GM18499 (cell line): ENCODE results near the gene CES2.
"Not testable (repeated sequence)": the region's sequence is repeated elsewhere in the genome, so short reads cannot be mapped to it uniquely, and the experiment has no call there.

Experiments used
- ATAC-seq: cut with Tn5 transposase; IDR thresholded peaks from one replicate; pipeline ENCODE4 v1.9.1; 2021; ENCODE audit warnings: moderate number of reproducible peaks; ENCODE audit not compliant: insufficient read depth, unreplicated experiment

Gene CES2

DNA sequence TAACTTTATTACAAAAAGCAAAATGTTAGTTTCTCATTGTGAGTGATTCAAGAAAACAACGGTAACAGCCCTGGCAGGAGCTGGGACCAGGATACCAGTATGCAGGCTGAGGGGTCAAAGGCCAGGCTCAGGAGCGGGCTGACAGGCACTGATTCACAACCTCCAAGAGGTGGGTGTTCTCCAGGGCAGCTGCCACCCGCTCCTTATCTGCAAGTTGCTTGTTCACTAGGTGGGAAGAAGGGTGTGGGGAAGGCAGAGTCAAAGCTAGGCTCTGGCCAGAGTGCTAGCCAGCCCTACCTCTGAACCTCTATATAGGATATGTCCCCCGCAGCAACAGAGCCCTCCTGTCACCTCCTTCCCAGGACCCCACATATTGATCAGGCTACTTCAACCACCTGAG, 3.2 kb upstream of the CES2 start:
- no peak for ATAC-seq

DNA sequence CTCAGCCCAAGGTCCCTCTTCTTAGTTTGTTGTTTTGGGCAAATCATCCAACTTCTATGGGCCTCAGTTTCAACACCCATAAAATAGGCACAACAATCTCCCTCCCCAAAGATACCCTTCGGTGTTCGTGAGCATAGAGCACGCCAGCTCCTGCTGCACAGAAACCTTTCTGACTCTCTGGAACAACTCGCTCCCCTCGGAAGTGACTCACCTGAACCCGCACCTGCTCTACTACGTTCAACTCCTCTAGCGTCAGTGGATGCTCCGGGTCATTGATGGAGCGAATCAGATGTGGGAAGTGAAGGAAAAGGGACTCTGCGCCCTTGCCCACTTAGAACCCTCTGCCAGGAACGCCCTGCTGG, 1.6 kb upstream of the CES2 start:
- no peak for ATAC-seq

DNA sequence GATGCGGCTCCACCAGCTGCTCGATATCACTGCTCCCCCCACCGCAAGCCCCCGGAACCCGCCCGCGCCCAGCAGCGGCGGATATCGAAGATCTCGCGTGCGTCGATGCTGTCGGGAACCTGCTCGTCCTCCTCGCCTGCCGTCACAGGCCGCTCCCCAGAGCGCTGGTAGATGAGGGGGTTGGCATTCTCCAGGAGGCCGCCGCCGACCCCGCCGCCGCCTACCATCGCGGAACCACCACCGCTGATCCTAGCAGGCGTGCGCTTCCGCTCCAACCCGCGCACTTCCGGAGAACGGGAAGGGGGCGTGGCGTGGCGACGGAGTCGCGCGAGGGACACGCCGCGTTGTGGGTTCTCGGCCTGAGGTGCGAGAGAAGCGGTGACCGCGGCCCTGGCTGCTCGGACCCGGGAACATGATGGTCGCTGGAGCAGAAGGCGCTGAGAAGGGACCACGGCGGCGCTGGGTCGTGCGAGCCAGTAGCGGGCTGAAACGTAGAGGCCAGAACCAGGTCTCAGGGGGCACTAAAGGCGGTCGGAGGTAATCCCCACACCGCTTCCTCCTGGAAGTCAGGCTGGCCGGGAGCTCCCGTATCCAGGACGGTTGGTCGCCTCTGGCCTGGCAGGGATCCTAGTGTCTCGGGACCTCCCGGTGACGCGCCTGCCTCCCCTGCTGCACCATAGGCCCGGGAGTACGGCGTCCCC, 1.0 kb upstream of the CES2 start, which contains the start of gene CIAO2B:
Gene CIAO2B (minus strand): TSS at position 265 of the 701 bp plus-strand sequence. CDS start 38 bp downstream, at position 227.
- ATAC-seq = no peak

DNA sequence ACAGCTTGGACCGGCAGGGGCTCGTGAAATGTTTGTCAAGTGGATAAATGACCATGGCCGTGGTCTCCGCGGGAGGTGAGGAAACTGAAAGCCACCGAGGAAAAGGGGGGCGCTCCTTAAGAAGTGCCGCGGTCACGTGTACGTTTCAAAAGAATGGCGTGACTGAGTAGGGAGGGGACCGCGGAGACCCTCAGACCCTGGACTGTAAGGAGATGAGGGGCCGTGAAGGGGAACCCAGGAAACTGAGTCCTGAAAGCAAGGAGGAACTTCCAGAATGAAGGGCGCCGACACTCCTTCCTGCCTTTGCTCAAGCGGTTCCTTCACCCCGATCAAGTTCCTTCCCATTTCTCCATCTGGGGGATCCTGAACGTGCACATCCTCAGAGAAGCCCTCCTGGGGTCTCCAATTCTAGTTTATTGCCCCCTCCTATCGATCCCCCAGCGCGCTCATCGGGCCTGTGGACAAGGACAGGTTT, 440 bp upstream of the CES2 start:
- ATAC-seq = not testable (repeated sequence)

DNA sequence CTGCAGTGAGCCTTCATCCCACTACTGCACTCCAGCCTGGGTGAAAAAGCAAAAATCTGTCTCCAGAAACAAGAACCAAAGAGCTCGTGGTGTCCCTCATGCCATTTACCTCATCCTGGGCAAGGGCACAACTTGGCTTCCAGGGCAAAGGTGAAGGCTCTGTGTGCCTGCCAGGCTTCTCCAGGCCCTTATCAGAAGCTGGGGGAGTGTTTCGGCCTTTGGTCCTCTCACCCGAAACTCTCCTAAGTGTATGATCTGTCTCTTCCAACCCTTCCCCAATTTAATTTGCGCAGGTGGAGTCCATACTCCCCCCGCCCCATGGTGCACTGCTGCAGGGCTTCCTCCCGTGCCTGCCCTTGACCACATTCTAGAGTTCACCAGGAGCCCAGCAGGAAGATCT, 1.1 kb downstream of the CES2 start:
- no peak for ATAC-seq

DNA sequence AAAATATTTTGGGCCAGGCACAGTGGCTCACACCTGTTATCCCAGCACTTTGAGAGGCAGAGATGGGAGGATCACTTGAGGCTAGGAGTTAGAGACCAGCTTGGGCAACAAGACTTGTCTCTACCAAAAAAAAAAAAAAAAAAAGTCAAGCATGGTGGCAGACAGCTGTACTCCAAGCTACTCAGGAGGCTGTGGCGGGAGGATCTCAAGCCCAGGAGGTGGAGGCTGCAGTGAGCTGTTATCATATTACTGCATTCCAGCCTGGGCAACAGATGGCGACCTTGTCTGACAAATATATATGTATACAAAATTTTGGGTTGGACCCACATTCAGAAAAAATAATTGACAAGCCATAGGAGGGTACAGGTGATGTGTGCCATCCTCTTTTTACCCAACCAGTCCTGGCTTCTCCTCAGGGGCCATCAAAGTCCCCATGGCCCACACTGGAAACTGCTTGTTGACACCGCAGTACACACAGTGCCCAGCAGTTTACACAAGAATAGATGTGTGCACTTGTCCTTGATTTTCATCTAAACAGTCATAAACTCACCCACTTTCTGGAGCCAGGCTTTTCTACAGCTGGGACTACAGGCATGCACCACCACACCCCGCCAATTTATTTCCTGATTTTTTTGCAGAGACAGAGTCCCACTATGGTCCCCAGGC, 1.7 kb downstream of the CES2 start:
- ATAC-seq = no peak

DNA sequence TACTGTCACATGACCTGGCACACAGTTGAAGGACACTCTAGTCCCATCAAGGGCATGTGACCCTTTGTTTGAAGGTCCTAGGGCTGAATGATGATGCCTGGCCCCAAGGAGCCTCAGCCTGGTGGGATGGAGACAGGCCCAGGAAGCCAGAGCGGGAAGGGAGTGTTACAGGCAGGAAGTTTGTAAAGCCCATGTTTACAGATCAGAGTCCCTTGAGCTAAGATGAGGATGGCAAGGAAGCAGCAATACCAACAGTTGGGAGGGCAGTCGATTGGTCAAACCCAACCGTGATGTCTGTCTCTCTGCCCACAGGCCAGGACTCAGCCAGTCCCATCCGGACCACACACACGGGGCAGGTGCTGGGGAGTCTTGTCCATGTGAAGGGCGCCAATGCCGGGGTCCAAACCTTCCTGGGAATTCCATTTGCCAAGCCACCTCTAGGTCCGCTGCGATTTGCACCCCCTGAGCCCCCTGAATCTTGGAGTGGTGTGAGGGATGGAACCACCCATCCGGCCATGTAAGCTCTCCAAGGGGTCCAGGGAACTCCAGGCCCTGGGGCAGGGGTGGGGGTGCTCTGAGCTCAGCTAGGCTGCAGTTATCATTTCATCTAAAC, 2.5 kb downstream of the CES2 start:
- no peak for ATAC-seq

DNA sequence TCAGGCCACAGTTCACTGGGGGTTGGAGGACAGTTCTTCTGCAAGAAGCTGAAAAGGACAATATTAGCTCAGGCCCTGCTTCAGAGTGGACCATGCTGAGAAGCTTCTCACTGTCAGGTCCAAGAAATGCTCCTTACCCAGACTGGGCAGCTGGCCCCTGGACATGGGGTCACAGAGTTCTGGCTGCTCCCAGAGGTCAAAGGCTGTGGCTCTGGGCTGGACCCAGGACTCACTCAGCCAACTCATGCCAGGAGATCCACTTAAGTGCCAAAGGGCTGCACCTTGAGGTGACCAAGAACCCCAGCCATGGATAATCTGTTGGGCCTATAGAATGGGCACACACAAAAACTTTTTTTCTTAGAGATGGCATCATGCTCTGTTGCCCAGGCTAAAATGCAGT, 4.0 kb downstream of the CES2 start:
- ATAC-seq = no peak

DNA sequence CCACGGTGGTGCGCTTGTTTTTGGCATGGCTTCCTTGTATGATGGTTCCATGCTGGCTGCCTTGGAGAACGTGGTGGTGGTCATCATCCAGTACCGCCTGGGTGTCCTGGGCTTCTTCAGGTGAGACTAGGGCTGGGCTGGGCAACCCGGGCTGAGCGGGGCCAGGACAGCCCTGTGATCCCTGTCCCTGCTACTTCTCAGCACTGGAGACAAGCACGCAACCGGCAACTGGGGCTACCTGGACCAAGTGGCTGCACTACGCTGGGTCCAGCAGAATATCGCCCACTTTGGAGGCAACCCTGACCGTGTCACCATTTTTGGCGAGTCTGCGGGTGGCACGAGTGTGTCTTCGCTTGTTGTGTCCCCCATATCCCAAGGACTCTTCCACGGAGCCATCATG, 4.9 kb downstream of the CES2 start:
- no peak for ATAC-seq

DNA sequence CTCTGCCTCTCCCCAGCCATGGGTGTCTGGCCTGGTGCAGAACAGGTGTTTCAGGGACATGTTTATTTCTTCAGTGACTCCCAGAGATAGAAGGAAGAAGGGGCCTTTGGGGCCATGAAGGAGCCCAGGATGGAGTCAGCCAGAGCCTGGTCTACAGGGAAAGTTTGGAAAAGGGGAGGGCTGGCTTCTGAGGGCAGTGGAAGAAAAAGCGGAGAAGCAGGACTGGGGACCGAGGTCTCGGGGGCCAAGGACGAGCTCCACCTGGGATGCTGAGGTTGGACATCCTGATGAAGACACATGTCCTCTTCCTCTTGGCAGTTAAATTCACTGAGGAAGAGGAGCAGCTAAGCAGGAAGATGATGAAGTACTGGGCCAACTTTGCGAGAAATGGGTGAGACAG, 7.7 kb downstream of the CES2 start:
- ATAC-seq = no peak

DNA sequence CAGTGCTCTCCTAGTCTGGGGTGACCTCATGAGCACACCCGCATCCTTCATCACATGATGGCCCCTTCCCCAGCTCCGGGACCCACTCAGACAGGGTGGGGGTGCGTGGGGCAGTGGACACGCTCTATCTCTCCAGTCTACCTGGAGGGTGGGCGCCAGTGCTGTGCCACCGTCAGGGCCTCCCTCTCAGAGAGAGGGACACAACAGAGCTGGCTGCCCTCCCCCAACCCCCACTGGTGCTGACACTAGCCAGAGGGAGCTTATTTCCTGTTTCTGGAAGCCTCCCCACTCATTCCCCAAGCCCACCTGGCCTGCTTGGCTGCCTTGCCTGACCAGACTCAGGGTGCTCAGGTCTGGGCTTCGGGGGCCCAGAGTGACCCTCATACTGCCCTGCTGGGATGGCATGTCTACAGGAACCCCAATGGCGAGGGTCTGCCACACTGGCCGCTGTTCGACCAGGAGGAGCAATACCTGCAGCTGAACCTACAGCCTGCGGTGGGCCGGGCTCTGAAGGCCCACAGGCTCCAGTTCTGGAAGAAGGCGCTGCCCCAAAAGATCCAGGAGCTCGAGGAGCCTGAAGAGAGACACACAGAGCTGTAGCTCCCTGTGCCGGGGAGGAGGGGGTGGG, 8.2 kb downstream of the CES2 start:
- ATAC-seq = no peak

DNA sequence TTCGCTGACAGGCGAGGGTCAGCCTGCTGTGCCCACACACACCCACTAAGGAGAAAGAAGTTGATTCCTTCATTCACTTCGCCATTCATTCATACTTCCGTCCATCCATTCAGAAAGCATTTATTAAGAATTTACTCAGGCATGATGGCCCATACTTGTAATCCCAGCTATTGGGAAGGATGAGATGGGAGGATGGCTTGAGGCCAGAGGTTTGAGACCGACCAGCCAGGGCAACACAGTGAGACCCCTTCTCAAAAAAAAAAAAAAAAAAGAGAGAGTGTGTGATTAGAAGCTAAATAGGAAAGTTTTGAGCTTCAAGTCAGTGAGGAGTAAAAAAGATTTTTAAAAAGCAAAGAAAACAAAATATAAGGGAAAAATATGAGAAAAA, 8.7 kb downstream of the CES2 start:
- no peak for ATAC-seq

DNA sequence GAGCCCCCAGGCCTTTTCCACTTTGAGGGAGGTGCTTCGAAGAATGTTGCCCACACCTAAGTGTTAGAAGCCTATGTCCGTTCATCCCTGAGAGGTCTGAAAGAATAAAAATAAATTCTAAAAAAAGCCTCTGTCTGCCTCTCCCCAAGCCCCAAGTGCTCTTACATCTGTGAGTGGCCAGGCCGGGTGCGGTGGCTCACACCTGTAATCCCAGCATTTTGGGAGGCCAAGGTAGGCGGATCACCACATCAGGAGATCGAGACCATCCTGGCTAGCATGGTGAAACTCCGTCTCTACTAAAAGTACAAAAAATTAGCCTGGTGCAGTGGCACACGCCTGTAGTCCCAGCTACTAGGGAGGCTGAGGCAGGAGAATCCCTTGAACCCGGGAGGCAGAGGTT, 9.7 kb downstream of the CES2 start:
- ATAC-seq = not testable (repeated sequence)

DNA sequence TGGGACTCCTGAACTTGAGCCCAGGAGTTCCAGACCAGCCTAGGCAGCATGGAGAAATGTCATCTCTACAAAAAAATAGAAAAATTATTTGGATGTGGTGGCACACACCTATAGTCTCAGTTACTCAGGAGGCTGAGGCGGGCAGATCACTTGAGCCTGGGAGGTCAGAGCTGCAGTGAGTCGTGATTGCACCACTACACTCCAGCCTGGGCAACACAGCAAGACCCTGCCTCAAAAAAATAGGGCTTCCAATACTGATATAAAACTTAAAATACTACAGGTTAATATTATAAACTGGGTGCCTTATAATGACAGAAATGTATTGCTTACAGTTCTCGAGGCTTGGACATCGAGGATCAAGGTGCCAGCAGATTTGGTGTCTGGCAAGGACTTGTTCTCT, 10.6 kb downstream of the CES2 start:
- ATAC-seq = no peak

DNA sequence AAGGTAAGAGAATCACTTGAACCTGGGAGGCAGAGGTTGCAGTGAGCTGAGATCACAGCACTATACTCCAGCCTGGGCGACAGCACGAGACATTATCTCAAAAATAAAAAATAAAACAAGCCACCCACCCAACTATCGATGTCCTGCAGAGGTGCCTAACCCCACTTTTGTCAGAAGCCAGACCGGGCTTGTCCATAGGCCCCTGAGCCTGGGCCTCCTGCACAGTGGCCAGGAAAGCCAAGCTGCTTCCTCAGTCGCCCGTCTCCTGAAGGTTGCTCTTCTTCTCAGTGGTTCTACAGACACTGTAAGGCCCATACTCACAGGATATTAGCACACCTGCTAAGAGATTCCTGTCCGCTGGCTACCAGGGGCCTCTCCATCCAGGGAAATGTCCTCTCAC, 11.2 kb downstream of the CES2 start:
- no peak for ATAC-seq

DNA sequence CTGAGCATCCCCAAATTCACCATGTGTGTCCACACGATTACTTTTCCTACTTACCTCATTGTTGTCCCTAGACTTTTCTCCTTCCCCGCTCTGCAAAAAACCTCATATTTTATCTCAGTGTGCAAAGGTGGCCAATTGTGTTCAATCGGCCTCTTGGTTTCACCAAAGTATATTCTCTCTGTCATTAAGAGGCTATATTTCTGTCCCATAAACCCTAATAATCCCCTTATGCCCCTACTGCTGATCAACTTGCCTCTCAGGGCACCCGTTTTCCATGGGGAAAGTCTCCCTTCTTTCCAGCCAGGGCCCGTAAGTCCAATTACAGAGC, 11.6 kb downstream of the CES2 start:
- ATAC-seq = no peak

DNA sequence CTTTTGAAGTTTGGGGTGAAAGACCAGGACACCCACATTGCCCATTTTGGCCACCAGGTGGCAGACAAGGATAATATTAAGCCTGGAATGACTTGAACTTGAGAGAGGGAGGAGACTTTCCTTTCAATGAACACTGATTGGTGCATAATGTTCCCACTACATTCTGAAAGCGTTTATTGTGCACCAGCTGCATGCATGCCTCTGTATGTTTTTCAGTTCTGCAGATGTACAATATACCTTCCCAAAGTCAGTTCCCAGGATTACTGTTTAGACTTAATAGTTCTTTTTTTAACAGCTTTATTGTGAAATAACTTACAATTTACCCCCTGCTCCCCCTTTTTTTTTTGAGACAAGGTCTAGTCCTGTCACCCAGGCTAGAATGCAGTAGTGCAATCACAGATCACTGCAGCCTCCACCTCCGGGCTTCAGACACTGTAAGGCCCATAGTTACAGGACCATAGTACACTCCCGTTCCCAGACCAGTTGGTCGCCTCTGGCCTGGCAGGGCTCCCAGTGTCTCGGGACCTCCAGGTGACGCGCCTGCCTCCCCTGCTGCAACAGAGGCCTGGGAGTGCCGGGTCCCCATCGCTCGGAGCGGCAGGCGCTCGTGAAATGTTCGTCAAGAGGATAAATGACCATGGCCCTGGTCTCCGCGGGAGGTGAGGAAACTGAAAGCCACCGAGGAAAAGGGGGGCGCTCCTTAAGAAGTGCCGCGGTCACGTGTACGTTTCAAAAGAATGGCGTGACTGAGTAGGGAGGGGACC, 12.2 kb downstream of the CES2 start:
- no peak for ATAC-seq

DNA sequence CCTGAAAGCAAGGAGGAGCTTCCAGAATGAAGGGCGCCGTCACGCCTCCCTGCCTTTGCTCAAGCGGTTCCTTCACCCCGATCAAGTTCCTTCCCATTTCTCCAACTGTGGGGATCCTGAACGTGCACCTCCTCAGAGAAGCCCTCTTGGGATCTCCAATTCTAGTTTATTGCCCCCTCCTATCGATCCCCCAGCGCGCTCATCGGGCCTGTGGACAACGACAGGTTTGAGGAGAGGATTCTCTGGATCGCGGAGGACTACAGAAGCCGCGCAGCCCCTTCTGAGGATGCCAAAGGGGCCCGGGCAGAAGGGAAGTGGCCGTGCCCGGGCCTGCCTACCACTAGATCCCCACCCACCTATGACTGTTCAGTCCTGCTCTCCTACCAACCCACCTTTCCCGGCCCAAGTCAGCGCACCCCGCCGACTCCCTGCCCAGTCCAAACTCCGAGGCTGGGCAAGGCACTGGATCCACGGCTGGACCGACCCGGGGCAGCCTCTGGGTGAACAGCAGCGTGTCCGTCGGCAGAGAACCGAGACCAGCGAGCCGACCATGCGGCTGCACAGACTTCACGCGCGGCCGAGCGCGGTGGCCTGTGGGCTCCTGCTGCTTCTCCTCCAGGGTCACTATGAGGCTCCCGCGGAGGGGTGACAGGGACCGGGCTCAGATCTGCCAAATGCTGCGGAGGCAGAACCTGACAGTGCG, 13.0 kb downstream of the CES2 start:
- ATAC-seq = no peak

DNA sequence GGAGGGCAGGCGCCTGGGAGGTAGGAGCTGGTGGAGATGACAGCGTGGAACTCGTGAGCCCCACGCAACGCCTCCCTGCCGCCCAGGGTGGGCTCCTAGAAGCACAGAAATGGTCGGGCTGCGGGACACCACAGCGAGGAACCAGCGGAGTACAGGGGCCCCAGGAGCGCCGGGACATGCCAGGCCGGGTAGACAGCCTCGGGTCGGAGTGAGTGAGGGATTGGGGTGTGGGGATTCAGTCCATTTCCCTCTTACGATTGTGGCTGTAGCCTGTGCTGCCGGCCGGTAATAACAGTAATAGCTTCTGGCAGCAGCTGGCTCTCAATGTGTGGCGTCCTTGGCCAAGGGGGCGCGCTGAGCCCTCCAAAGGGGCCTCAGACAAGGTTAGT, 13.5 kb downstream of the CES2 start:
- no peak for ATAC-seq

DNA sequence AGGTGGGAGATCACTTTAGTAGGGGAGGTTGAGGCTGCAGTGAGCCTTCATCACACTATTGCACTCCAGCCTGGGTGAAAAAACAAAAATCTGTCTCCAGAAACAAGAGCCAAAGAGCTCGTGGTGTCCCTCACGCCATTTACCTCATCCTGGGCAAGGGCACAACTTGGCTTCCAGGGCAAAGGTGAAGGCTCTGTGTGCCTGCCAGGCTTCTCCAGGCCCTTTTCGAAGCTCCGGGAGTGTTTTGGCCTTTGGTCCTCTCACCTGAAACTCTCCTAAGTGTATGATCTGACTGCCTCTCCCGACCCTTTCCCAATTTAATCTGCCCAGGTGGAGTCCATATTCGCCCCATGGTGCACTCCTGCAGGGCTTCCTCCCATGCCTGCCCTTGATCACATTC, 14.2 kb downstream of the CES2 start:
- ATAC-seq = no peak
